H1 (cell line): Measurements from ENCODE around the gene ADTRP. TPM values are rescaled to one million over a fixed set of nuclear protein-coding genes. Genes with fewer than 3 reads are reported as not detected.

Experiments used
- CREB1 ChIP-seq: IDR thresholded peaks from 2 replicates; pipeline ENCODE4 v1.6.1; 2012; ENCODE audit warnings: inconsistent platforms
- CTCF ChIP-seq, 3 experiments: IDR thresholded peaks; 1 replicate in 2 of 3; 2 replicates in 1 of 3; pipeline versions ENCODE4 v1.5.1 to v1.6.1; 2011; ENCODE audit warnings: low read length in 3 of 3, mild to moderate bottlenecking in 3 of 3, inconsistent platforms in 2 of 3, low read depth in 1 of 3, moderate library complexity in 1 of 3; ENCODE audit not compliant: insufficient read depth in 1 of 3; ENCODE audit errors: control extremely low read depth in 1 of 3
- JUN ChIP-seq: IDR thresholded peaks from 2 replicates; pipeline ENCODE4 v1.6.1; 2011; ENCODE audit warnings: low read depth, mild to moderate bottlenecking, improper control_type of control experiment, low read length
- NRF1 ChIP-seq: IDR thresholded peaks from 2 replicates; pipeline ENCODE4 v1.6.1; 2011; ENCODE audit warnings: mild to moderate bottlenecking, low read depth, low read length, improper control_type of control experiment
- RFX5 ChIP-seq: IDR thresholded peaks from 2 replicates; pipeline ENCODE4 v1.6.1; 2011; ENCODE audit warnings: low read depth, low read length, improper control_type of control experiment, borderline replicate concordance
- SP1 ChIP-seq: IDR thresholded peaks from 2 replicates; pipeline ENCODE4 v1.6.1; 2011; ENCODE audit warnings: low read depth, low read length
- SRF ChIP-seq: IDR thresholded peaks from 2 replicates; pipeline ENCODE4 v1.6.1; 2011; ENCODE audit warnings: mild to moderate bottlenecking, low read depth, low read length, moderate library complexity
- polyA plus RNA-seq, 7 experiments: library from polyadenylated mRNA; depleted of rRNA in 3 of 7; stranded (reverse) in 5 of 7; unstranded in 2 of 7; fragments of >200 nt in 5 of 7; fragments of 200-250 nt in 2 of 7; gene quantifications; 1 replicate in 5 of 7; 2 replicates in 1 of 7; 4 replicates in 1 of 7; pipeline versions ENCODE4 v1.2.1 to v1.2.3, GENCODE V29; 2011 to 2013; ENCODE audit warnings: missing spikeins in 2 of 7, mixed read lengths in 2 of 7
- total RNA-seq: library from RNA; stranded (reverse); fragmentation: NEBNext Ultra II Directional; extraction: Animal tissue kit (Norgen Biotek cat#: 25700); gene quantifications from 2 replicates; pipeline ENCODE4 v1.2.1, GENCODE V29; 2021
- TF ChIP-seq, protein P1 (sequence below): fragments of 300-600 bp; sonication (generic); IDR thresholded peaks from 2 replicates; pipeline ENCODE4 v1.7.1; 2012; ENCODE audit warnings: low read length, moderate library complexity, mild to moderate bottlenecking, inconsistent platforms; ENCODE audit not compliant: insufficient replicate concordance
- TF ChIP-seq, protein P2 (sequence below): IDR thresholded peaks from 2 replicates; pipeline ENCODE4 v1.6.1; 2012; ENCODE audit warnings: inconsistent platforms

The ADTRP gene
- total and polyA plus RNA-seq, 2 of the 8 experiments (the other 6 are each of a cell fraction or from before 2014, with no cell fraction given), result 0.08 to 0.45 TPM

DNA sequence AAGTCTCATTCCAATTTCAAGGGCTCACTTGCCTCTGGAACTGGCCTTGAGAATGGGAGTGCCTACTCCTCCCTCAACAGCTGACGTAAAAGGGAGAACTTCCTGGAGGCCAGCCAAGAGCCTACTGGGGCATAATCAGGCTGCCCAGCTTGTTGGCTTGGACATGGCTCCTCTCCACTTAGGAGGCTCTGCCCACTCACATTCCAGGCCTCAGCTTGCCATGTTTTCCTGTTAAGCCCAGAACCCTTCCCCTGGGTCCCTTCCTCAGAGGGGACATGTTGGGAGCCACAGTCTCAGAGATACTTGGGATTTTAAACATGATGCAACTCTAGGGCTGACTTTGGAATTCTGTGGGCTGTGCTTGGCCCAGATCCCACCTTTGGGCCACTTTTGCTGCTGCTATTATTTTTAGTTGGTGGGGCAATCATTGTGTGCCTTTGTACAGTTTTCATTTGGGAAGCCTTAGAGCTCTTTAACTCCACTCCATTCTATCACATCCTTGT is 31.5 kb upstream of the ADTRP start (continued):
- TF ChIP-seq, protein P1, sequence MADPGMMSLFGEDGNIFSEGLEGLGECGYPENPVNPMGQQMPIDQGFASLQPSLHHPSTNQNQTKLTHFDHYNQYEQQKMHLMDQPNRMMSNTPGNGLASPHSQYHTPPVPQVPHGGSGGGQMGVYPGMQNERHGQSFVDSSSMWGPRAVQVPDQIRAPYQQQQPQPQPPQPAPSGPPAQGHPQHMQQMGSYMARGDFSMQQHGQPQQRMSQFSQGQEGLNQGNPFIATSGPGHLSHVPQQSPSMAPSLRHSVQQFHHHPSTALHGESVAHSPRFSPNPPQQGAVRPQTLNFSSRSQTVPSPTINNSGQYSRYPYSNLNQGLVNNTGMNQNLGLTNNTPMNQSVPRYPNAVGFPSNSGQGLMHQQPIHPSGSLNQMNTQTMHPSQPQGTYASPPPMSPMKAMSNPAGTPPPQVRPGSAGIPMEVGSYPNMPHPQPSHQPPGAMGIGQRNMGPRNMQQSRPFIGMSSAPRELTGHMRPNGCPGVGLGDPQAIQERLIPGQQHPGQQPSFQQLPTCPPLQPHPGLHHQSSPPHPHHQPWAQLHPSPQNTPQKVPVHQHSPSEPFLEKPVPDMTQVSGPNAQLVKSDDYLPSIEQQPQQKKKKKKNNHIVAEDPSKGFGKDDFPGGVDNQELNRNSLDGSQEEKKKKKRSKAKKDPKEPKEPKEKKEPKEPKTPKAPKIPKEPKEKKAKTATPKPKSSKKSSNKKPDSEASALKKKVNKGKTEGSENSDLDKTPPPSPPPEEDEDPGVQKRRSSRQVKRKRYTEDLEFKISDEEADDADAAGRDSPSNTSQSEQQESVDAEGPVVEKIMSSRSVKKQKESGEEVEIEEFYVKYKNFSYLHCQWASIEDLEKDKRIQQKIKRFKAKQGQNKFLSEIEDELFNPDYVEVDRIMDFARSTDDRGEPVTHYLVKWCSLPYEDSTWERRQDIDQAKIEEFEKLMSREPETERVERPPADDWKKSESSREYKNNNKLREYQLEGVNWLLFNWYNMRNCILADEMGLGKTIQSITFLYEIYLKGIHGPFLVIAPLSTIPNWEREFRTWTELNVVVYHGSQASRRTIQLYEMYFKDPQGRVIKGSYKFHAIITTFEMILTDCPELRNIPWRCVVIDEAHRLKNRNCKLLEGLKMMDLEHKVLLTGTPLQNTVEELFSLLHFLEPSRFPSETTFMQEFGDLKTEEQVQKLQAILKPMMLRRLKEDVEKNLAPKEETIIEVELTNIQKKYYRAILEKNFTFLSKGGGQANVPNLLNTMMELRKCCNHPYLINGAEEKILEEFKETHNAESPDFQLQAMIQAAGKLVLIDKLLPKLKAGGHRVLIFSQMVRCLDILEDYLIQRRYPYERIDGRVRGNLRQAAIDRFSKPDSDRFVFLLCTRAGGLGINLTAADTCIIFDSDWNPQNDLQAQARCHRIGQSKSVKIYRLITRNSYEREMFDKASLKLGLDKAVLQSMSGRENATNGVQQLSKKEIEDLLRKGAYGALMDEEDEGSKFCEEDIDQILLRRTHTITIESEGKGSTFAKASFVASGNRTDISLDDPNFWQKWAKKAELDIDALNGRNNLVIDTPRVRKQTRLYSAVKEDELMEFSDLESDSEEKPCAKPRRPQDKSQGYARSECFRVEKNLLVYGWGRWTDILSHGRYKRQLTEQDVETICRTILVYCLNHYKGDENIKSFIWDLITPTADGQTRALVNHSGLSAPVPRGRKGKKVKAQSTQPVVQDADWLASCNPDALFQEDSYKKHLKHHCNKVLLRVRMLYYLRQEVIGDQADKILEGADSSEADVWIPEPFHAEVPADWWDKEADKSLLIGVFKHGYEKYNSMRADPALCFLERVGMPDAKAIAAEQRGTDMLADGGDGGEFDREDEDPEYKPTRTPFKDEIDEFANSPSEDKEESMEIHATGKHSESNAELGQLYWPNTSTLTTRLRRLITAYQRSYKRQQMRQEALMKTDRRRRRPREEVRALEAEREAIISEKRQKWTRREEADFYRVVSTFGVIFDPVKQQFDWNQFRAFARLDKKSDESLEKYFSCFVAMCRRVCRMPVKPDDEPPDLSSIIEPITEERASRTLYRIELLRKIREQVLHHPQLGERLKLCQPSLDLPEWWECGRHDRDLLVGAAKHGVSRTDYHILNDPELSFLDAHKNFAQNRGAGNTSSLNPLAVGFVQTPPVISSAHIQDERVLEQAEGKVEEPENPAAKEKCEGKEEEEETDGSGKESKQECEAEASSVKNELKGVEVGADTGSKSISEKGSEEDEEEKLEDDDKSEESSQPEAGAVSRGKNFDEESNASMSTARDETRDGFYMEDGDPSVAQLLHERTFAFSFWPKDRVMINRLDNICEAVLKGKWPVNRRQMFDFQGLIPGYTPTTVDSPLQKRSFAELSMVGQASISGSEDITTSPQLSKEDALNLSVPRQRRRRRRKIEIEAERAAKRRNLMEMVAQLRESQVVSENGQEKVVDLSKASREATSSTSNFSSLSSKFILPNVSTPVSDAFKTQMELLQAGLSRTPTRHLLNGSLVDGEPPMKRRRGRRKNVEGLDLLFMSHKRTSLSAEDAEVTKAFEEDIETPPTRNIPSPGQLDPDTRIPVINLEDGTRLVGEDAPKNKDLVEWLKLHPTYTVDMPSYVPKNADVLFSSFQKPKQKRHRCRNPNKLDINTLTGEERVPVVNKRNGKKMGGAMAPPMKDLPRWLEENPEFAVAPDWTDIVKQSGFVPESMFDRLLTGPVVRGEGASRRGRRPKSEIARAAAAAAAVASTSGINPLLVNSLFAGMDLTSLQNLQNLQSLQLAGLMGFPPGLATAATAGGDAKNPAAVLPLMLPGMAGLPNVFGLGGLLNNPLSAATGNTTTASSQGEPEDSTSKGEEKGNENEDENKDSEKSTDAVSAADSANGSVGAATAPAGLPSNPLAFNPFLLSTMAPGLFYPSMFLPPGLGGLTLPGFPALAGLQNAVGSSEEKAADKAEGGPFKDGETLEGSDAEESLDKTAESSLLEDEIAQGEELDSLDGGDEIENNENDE, result no peak
- no peak for TF ChIP-seq CTCF (IDR thresholded peaks at IDR 0.05; ENCODE audit: control extremely low read depth in 1 of 3, insufficient read depth in 1 of 3, low read depth in 1 of 3, low read length in 3 of 3)
- no peak for TF ChIP-seq CREB1
- TF ChIP-seq SP1, result no peak
- no peak for TF ChIP-seq JUN
- no peak for TF ChIP-seq RFX5
- no peak for TF ChIP-seq SRF
- TF ChIP-seq, protein P2, sequence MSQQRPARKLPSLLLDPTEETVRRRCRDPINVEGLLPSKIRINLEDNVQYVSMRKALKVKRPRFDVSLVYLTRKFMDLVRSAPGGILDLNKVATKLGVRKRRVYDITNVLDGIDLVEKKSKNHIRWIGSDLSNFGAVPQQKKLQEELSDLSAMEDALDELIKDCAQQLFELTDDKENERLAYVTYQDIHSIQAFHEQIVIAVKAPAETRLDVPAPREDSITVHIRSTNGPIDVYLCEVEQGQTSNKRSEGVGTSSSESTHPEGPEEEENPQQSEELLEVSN, result no peak
- no peak for TF ChIP-seq NRF1
